ENCODE data around the gene LOXL1. TPM values are rescaled to one million over a fixed set of nuclear protein-coding genes. Genes with fewer than 3 reads are reported as not detected.

The LOXL1 gene
- total and polyA plus RNA-seq, 8 donors = 22.3 to 195 (median 140) TPM

DNA sequence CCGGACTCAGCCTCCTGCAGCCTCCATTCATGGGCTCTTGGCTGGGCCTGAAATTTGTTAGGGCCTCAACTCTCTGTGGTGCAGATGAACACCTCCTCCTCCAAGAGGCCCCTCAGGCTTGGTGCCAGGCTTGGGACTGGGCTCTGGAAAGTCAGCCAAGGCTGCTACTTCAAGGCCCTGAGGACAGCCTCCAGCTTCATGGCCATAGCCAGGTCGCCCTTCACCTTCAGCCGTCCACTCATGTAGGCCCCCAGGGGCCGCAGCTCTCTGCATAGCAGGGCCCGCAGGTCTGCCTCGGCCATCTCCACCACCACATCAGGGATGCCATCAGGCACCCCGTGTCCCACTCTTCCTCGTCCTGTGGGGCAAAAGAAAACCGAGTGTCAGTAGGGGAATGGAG, 57.5 kb downstream of the LOXL1 start:
- Histone ChIP-seq H3K9me3 (no peaks in the 10 kb centered on the region), H3K4me3 (no peak overlapping the region), H3K4me1 (peaks cover 48 to 87% of the 10 kb centered on the region in 2 donors), H3K36me3 (peaks cover 0 to 4% of the 10 kb centered on the region in 2 donors), H3K27ac (peak overlapping the region; percentile 89 to 91), H3K27me3 (no peaks in the 10 kb centered on the region)
- ATAC-seq (no peak), DNase-seq (no peak)
- no peak for TF ChIP-seq CTCF (IDR thresholded peaks at IDR 0.05)
- intact Hi-C loops (cut with DNase I) = no loop called here

GRCh38 chr15:73984208-73984979, 58.1 kb downstream of the LOXL1 start:
- peak overlapping the region in 1 of 2 donors; percentile 89 for H3K27ac ChIP-seq
- DNase-seq (no peak), ATAC-seq (no peak)
- H3K9me3 ChIP-seq = no peaks in the 10 kb centered on the region
- H3K4me3 ChIP-seq = no peak overlapping the region
- intact Hi-C loops (cut with DNase I) = no loop called here
- peaks cover 54 to 93% of the 10 kb centered on the region in 2 donors for H3K4me1 ChIP-seq
- H3K36me3 ChIP-seq = peaks cover 0 to 4% of the 10 kb centered on the region in 2 donors
- TF ChIP-seq CTCF (IDR thresholded peaks at IDR 0.05) = no peak
- no peaks in the 10 kb centered on the region for H3K27me3 ChIP-seq

- Histone ChIP-seq H3K9me3 (no peaks in the 10 kb centered on the region), H3K27ac (peak overlapping the region in 1 of 2 donors; percentile 89), H3K4me3 (no peak overlapping the region), H3K27me3 (no peaks in the 10 kb centered on the region), H3K36me3 (peaks cover 0 to 4% of the 10 kb centered on the region in 2 donors), H3K4me1 (peaks cover 61 to 98% of the 10 kb centered on the region in 2 donors)
- ATAC-seq = no peak
- DNase-seq = no peak
- intact Hi-C loops (cut with DNase I) = no loop called here
- no peak for TF ChIP-seq CTCF (IDR thresholded peaks at IDR 0.05)
Measured at GRCh38 chr15:73985101-73985873, 59.0 kb downstream of the LOXL1 start.

DNA sequence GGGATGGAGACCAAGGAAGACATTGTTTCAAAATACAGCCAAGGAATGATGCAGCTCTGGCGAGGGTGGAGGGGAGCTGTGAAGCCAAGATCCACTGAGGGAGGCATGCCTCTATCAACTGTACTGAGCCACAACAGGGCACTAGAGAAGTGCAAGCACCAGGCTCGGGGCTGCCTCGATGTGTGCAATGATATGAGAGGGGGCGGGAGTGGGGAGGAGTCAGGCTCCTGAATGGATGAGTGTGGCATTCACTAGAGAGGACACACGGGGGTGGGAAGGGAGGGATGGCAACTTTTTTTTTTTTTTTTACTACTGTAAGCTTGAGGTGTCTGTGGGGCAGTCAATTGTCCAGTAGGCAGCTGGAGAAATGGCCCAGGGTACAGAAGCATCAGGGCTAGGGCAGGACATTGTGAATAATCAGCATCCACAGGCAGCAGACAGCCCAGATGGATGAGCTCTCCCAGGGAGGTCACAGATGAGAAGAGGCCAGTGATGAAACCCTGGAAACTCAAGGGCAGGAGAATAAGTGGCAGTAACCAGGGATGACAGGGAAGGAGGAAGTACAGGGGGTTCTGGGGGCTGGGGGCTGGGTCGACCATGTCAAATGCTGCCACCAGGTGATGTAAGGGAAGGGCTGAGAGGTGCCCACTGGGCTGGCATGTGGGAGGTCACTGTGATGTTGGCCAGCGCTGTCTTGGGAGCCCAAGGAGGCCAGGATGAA, 60.0 kb downstream of the LOXL1 start:
- ATAC-seq (no peak), DNase-seq (no peak)
- Histone ChIP-seq H3K9me3 (no peaks in the 10 kb centered on the region), H3K27me3 (no peaks in the 10 kb centered on the region), H3K4me1 (peaks cover 65 to 99% of the 10 kb centered on the region in 2 donors), H3K27ac (peak overlapping the region in 1 of 2 donors; percentile 89), H3K4me3 (no peak overlapping the region), H3K36me3 (peaks cover 0 to 4% of the 10 kb centered on the region in 2 donors)
- intact Hi-C loops (cut with DNase I) = no loop called here
- no peak for TF ChIP-seq CTCF (IDR thresholded peaks at IDR 0.05)

GRCh38 chr15:73986776-73987056, 60.5 kb downstream of the LOXL1 start:
- H3K27ac ChIP-seq = peak overlapping the region in 1 of 2 donors; percentile 89

More at GRCh38 chr15:73986776-73987056, 60.5 kb downstream of the LOXL1 start:
- intact Hi-C loops (cut with DNase I) = no loop called here
- Histone ChIP-seq H3K9me3 (no peaks in the 10 kb centered on the region), H3K4me3 (no peak overlapping the region), H3K4me1 (peaks cover 62 to 100% of the 10 kb centered on the region in 2 donors), H3K36me3 (peaks cover 0 to 4% of the 10 kb centered on the region in 2 donors), H3K27me3 (no peaks in the 10 kb centered on the region)
- DNase-seq (no peak), ATAC-seq (no peak)
- no peak for TF ChIP-seq CTCF (IDR thresholded peaks at IDR 0.05)

Data from left lung (tissue), 10 donors.